Suprapubic skin (tissue), 4 donors: ENCODE measurements around the gene KLHL8. TPM values are rescaled to one million over a fixed set of nuclear protein-coding genes. Genes with fewer than 3 reads are reported as not detected.
"Not testable (repeated sequence)": the region's sequence is repeated elsewhere in the genome, so short reads cannot be mapped to it uniquely, and the experiment has no call there.

Experiments
- DNase-seq, 2 donors: peaks; one replicate each; pipeline ENCODE4 v3.0.0-alpha.2; 2019; ENCODE audit warnings: low spot score in 2 of 2
- H3K27ac ChIP-seq: fragments of 200-600 bp; sonication (generic); one replicate; pipeline ENCODE4 v1.5.1; 2019
- H3K27me3 ChIP-seq: fragments of 200-600 bp; sonication (generic); one replicate; pipeline ENCODE4 v1.5.1; 2019
- H3K36me3 ChIP-seq: fragments of 200-600 bp; sonication (generic); one replicate; pipeline ENCODE4 v1.5.1; 2019
- H3K4me1 ChIP-seq: fragments of 200-600 bp; sonication (generic); one replicate; pipeline ENCODE4 v1.5.1; 2019
- H3K4me3 ChIP-seq: fragments of 200-600 bp; sonication (generic); one replicate; pipeline ENCODE4 v1.5.1; 2019; ENCODE audit warnings: mild to moderate bottlenecking
- H3K9me3 ChIP-seq: fragments of 200-600 bp; sonication (generic); one replicate; pipeline ENCODE4 v1.5.1; 2019
- CTCF ChIP-seq, 2 donors: fragments of 200-600 bp in 1 of 2; fragments of 450-650 bp in 1 of 2; sonication (generic) in 1 of 2; IDR thresholded peaks; one replicate each; pipeline ENCODE4 v1.5.1; 2016 to 2019; ENCODE audit warnings: antibody characterized with exemption in 2 of 2, mild to moderate bottlenecking in 1 of 2, moderate library complexity in 1 of 2
- EP300 ChIP-seq: sonication (generic); formaldehyde crosslinking; IDR thresholded peaks from one replicate; pipeline ENCODE4 v1.6.1; 2017; ENCODE audit warnings: antibody characterized with exemption
- POLR2A ChIP-seq, 2 donors: fragments of 450-650 bp; IDR thresholded peaks; one replicate each; pipeline ENCODE4 v1.6.1; 2017; ENCODE audit warnings: antibody characterized with exemption in 2 of 2, mild to moderate bottlenecking in 2 of 2, moderate library complexity in 2 of 2
- POLR2AphosphoS5 ChIP-seq, 3 donors: sonication (generic); formaldehyde crosslinking; IDR thresholded peaks; one replicate each; pipeline ENCODE4 v1.6.1; 2017; ENCODE audit warnings: antibody characterized with exemption in 3 of 3
- WGBS: methylation state at CpG from one replicate; pipeline ENCODE4 v1.1.5; 2018; 5-methylcytosine and 5-hydroxymethylcytosine counted together
- total RNA-seq, 4 donors: library from RNA; depleted of rRNA; stranded (reverse); fragments of >200 nt; gene quantifications; one replicate each; pipeline ENCODE4 v1.1.0, GENCODE V29; 2016

KLHL8 gene
- total RNA-seq, 4 donors from 2014 or later: 6.1 to 10.1 (median 7.2) TPM

GRCh38 chr4:87150498-87151261 lies 69.7 kb downstream of the KLHL8 start:
- Histone ChIP-seq H3K36me3 (no peaks in the 10 kb centered on the region), H3K9me3 (no peaks in the 10 kb centered on the region), H3K4me1 (no peaks in the 10 kb centered on the region), H3K27ac (no peak overlapping the region), H3K4me3 (no peak overlapping the region), H3K27me3 (no peaks in the 10 kb centered on the region)
- 27% methylated on average over 2 of the region's 2 CpGs for WGBS
- TF ChIP-seq CTCF (IDR thresholded peaks at IDR 0.05) (peak; percentile 77 to 83), POLR2A (IDR thresholded peaks at IDR 0.05) (no peak), POLR2AphosphoS5 (IDR thresholded peaks at IDR 0.05) (no peak), EP300 (no peak)
- DNase-seq: no peak

GRCh38 chr4:87147116-87147515 lies 73.3 kb downstream of the KLHL8 start:
- Histone ChIP-seq H3K27ac (no peak overlapping the region), H3K36me3 (peaks cover 23% of the 10 kb centered on the region), H3K4me1 (no peaks in the 10 kb centered on the region), H3K27me3 (no peaks in the 10 kb centered on the region), H3K4me3 (no peak overlapping the region), H3K9me3 (no peaks in the 10 kb centered on the region)
- 91% methylated on average over 3 of the region's 3 CpGs for WGBS
- DNase-seq: no peak
- TF ChIP-seq EP300 (no peak), POLR2A (IDR thresholded peaks at IDR 0.05) (no peak), CTCF (IDR thresholded peaks at IDR 0.05) (no peak), POLR2AphosphoS5 (IDR thresholded peaks at IDR 0.05) (no peak)

- H3K4me1 ChIP-seq, H3K9me3 ChIP-seq, H3K27ac ChIP-seq, H3K4me3 ChIP-seq, H3K27me3 ChIP-seq, DNase-seq: not testable (repeated sequence)
- H3K36me3 ChIP-seq: peaks cover 24% of the 10 kb centered on the region
- WGBS: 93% methylated on average over 6 of the region's 6 CpGs
Observed at GRCh38 chr4:87145934-87146333, 74.5 kb downstream of the KLHL8 start.

- no peak for DNase-seq
- no peaks in the 10 kb centered on the region for H3K27me3 ChIP-seq
- H3K4me3 ChIP-seq: no peak overlapping the region
- TF ChIP-seq POLR2AphosphoS5 (IDR thresholded peaks at IDR 0.05) (no peak), POLR2A (IDR thresholded peaks at IDR 0.05) (no peak), EP300 (no peak), CTCF (IDR thresholded peaks at IDR 0.05) (no peak)
- no peak overlapping the region for H3K27ac ChIP-seq
- H3K36me3 ChIP-seq: peaks cover 31% of the 10 kb centered on the region
- H3K4me1 ChIP-seq: no peaks in the 10 kb centered on the region
- H3K9me3 ChIP-seq: no peaks in the 10 kb centered on the region
- WGBS: 90% methylated on average over 2 of the region's 2 CpGs
Observed at GRCh38 chr4:87144356-87144755, 76.1 kb downstream of the KLHL8 start.

GRCh38 chr4:87141428-87141827 lies 79.0 kb downstream of the KLHL8 start:
- H3K36me3 ChIP-seq: peaks cover 49% of the 10 kb centered on the region
- 77% methylated on average over 3 of the region's 3 CpGs for WGBS
- H3K4me1 ChIP-seq: no peaks in the 10 kb centered on the region
- no peaks in the 10 kb centered on the region for H3K27me3 ChIP-seq
- H3K4me3 ChIP-seq: no peak overlapping the region
- no peak for DNase-seq
- no peak overlapping the region for H3K27ac ChIP-seq
- no peaks in the 10 kb centered on the region for H3K9me3 ChIP-seq
- TF ChIP-seq CTCF (IDR thresholded peaks at IDR 0.05) (no peak), POLR2A (IDR thresholded peaks at IDR 0.05) (no peak), POLR2AphosphoS5 (IDR thresholded peaks at IDR 0.05) (no peak)

- DNase-seq: no peak
- H3K4me1 ChIP-seq: no peaks in the 10 kb centered on the region
- no peaks in the 10 kb centered on the region for H3K27me3 ChIP-seq
- no peak overlapping the region for H3K4me3 ChIP-seq
- no peaks in the 10 kb centered on the region for H3K9me3 ChIP-seq
- TF ChIP-seq POLR2AphosphoS5 (IDR thresholded peaks at IDR 0.05): no peak
- TF ChIP-seq CTCF (IDR thresholded peaks at IDR 0.05): no peak
- TF ChIP-seq POLR2A (IDR thresholded peaks at IDR 0.05): no peak
- TF ChIP-seq EP300: no peak
- no peak overlapping the region for H3K27ac ChIP-seq
- H3K36me3 ChIP-seq: peaks cover 92% of the 10 kb centered on the region
- WGBS: 98% methylated on average over 3 of the region's 3 CpGs
Observed at GRCh38 chr4:87134122-87134521, 86.3 kb downstream of the KLHL8 start.
